Adrenal gland (tissue), 5 donors: ENCODE measurements around the gene SPAG4.

Experiments used
- CTCF ChIP-seq, 6 experiments: fragments of 450-650 bp in 4 of 6; fragments of 200-600 bp in 2 of 6; sonication (generic) in 1 of 6; IDR thresholded peaks; 1 replicate in 5 of 6; 2 replicates in 1 of 6; pipeline versions ENCODE4 v1.5.1 to v1.8.0; 2016 to 2021; ENCODE audit warnings: antibody characterized with exemption in 6 of 6, mild to moderate bottlenecking in 2 of 6, moderate library complexity in 1 of 6
- POLR2A ChIP-seq, 2 donors: fragments of 450-650 bp; IDR thresholded peaks; one replicate each; pipeline ENCODE4 v1.6.1; 2017; ENCODE audit warnings: antibody characterized with exemption in 2 of 2, mild to moderate bottlenecking in 2 of 2, moderate library complexity in 1 of 2
- donor health status: DM: no; HTN: no; CAD: no.

DNA sequence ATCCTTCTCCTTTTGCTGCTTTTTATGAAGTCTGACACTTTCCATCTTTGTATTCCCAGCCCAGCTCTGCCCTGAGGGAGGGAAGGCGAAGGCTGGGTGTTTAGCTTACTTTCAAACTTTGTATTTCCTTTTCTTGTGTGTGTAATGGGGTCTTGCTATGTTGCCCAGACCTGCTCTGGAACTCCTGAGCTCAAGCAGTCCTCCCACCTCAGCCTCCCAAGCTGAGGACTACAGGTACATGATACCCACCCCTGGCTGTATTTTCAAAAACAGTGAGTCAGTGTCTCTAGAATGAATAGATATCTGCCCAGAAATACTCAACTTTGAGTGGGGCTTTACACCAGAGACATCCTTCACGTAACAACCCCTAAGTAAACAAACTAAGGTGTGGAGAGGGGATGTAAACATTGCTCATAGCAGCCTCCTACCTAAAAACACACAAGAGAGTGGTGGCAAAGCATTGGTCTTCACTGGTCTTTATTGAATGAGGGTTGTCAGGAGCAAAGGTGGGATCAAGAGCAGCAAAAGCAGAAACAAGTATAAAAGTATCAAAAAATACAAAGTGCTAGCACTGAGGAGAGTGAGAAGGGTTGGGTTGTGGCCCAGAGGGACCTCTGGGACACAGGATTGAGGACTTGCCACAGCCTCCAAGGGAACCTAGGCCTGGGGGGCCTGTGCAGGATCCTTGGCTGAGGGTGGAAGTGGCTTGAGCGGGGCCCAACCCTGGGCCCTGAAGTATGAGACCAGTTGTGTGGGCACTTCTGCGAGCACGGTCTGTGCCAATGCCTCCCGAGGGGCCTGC lies 10.2 kb downstream of the SPAG4 start:
- TF ChIP-seq CTCF (IDR thresholded peaks at IDR 0.05) (no peak), POLR2A (IDR thresholded peaks at IDR 0.05) (no peak)
